Renal cortex interstitium (tissue), 11 donors: Measurements from ENCODE around the gene TIGD7. TPM values are rescaled to one million over a fixed set of nuclear protein-coding genes. Genes with fewer than 3 reads are reported as not detected.
"Not testable (repeated sequence)": the region's sequence is repeated elsewhere in the genome, so short reads cannot be mapped to it uniquely, and the experiment has no call there.

Source experiments
- DNase-seq, 11 donors: peaks; one replicate each; pipeline ENCODE4 v3.0.0-alpha.2; 2013; ENCODE audit warnings: low read depth in 9 of 11, low spot score in 4 of 11; ENCODE audit errors: extremely low read depth in 1 of 11
- polyA plus RNA-seq, 3 donors: library from polyadenylated mRNA; unstranded; fragments of 120-200 nt; gene quantifications; one replicate each; pipeline ENCODE4 v1.2.1, GENCODE V29; 2013; ENCODE audit not compliant: insufficient read length in 3 of 3

Gene TIGD7
- polyA plus RNA-seq, 3 donors = 11.1 to 13.7 (median 13.5) TPM

DNA sequence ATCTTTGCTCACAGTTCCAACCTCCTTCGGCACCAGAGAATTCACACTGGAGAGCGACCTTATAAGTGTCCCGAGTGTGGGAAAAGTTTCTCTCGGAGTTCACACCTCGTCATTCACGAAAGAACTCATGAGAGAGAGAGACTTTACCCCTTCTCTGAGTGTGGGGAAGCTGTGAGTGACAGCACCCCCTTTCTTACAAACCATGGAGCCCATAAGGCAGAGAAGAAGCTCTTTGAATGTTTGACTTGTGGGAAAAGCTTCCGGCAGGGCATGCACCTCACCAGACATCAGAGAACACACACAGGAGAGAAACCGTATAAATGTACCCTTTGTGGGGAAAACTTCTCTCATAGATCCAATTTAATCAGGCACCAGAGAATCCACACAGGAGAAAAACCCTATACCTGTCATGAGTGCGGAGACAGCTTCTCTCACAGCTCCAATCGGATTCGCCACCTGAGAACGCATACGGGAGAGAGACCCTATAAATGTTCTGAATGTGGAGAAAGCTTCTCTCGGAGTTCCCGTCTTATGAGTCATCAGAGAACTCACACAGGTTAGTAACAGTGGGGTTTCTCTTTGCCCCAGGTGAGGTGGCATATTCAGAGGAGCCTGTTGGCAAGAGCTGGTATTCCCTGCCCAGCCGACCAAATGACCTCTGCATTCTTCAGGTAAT lies 15.1 kb downstream of the TIGD7 start:
- DNase-seq = no peak

DNA sequence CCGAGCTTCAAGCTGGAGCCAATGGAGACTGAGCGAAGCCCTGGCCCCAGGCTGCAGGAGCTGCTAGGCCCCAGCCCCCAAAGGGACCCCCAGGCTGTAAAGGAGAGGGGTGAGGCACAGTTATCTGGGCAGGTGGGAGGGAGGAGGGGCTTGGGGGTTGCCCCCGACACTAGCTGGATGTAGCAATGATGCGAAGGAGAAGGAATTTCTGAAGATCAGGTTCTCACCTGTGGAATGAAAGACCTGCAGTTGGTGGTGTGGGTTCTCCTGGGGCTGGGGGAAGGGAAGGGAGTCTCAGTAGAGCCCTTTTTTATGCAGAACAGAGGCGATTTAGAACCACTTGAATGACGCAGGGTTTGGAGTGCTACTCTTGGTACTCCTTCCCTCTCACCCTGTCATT lies 20.1 kb downstream of the TIGD7 start:
- DNase-seq = no peak

DNA sequence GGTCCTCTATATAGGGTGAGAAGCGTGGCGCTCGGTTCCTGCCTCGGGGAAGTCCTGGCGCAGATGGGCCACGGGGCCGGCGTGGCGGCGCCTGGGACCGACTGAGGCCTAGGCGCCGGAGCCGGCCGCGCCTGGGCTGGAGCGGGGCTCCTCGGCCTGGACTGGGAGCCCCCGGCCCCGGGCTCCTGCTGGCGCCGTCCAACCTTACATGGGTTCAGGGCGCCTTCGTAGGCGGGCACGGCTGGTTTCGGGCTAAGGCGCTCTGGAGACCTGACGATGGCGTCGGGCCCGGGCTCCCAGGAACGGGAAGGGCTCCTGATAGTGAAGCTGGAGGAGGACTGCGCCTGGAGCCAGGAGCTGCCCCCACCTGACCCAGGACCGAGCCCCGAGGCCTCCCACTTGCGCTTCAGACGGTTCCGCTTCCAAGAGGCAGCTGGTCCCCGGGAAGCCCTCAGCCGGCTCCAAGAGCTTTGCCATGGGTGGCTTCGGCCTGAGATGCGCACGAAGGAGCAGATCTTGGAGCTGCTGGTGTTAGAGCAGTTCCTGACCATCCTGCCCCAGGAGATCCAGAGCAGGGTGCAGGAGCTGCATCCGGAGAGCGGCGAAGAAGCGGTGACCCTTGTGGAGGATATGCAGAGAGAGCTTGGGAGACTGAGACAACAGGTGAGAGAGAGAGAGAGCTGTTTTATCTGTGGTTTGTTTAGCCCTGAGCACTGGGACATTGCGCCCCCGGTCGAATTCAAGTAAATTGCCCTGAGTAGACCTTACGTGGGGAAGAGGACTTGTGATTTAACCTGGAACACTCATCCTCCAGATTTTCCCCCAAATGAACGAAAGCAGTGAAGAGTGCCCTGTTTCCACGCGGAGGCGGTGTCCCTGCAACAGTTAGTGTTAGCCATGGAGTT lies 21.4 kb downstream of the TIGD7 start:
- no peak for DNase-seq

DNA sequence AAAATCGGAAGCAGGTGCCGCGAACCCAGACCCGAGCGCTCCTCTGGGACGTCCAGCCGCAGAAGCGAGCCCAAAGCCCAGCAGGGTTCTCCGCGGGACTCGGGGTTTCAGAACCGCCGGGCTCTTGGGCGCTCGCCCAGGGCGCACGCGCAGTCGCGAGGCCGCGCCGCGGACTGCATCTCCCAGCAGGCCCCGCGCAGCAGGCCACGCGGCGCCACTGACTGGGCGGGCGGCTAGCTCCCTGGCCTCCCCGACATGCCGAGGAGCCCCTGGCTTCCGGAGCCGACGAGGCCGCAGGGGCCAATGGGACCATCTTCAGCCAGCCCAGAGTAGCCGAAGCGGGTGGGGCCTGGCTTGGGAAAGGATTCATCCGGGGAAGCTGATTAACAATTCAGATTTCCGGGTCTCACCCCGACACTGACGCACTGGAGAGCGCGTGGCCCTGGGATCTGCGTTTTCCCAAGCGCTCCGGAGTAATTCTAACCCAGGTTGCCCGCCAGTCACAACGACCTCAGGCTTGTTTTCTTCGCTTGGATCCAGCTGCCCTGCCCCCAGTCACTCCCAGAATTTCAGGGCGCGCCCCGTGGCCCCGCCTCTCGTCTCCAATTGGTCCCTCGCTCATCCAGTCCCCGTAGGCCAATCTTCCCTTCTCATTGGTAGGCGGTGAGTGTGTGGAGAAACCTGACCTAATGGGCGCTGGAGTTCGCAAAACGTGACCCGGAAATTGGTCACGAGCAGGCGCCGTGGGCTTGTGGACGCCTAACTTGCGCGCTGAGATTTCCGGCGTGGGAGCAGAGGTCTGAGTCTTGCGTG lies 22.3 kb downstream of the TIGD7 start, which contains the start of gene ZNF263:
Gene ZNF263 (plus strand): TSS at position 762 of the 813 bp plus-strand sequence. CDS start 328 bp downstream, outside the sequence.
- DNase-seq = peak; percentile 91 to 98 (median 95)

DNA sequence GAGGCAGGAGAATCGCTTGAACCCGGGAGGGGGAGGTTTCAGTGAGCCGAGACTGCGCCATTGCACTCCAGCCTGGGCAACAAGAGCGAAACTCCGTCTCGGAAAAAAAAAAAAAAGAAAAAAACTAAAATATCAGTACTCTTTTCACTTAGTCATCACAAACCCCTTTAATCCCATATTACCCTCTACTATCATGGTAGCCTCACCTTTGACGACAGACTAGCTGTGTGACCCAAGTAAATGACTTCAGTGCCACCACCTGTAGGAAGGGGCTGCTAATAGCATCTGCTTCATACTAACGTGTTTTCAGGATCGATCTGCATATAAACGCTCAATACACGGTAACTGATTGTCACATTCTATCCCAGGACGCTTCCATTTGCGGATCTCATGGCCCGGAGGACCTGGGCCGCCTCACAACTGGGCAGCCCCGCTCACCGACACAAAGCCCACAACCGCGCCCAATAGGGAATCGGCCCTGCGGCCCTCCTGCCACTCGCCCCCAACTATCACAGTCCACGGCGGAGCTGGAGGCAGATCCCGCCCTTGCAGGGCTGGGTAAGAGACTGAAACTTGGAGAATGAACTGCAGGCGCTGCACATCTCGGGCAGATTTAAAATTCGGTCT lies 23.0 kb downstream of the TIGD7 start:
- DNase-seq = peak in 3 of 11 donors; percentile 13 to 56 (median 52)

DNA sequence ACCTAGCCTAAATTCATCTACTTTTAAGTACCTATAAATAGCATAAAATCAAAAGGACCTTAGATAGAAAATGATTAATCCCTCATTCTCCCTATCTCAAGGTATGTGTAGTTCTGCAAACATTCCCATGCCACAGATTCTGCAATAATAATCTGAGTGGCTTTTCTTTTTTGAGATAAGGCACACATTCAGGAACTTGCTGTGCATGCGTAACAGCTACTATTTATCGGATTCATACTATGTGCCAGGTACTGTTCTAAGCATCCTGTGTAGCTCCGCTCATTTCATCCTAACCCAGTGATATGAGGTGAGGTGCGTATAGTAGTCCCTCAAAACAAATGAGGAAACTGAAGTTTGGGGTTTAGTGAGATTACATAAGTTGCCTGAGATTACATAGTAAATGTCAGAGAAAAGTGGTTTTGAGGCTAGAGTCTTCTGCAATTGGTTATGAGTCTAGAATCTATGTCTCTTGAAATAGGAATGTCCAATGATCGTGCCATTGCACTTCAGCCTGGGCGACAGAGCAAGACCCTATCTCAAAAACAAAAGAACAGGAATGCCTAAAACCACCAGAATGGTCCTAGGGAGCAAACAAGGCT lies 23.9 kb downstream of the TIGD7 start:
- no peak for DNase-seq

DNA sequence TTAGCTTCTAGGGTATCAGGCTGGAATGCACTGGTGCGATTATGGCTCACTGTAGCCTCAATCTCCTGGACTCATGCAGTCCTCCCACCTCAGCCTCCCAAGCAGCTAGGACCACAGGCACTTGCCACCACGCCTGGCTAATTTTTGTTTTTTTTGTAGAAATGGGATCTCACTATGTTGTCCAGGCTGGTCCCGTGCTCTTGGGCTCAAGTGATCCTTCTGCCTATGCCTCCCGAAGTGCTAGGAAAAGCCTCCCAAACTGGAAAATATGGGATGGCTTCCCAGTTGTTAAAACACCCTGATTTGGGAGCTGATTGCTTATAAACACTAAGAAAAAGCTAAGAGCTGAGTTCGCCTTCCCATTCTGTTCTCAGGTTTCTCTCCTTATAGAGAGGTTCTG lies 28.6 kb downstream of the TIGD7 start:
- no peak for DNase-seq

DNA sequence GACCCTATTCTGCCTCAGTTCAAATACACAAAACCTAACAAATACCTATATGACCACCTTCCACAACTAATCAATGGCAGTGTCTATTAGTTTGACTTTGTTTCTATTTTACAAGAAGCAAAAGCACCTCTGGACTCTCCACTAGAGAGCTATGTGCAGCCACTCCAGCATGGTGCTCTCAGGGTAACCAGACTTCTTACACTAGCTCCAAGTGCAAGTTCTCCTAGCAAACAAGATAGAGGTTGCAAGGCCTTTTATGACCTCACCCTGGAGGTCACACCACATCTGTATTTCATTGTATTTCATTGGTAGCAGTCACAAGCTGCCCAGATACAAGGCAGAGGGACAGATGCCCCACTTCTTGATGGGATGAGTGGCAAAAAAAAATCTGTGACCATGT lies 30.3 kb downstream of the TIGD7 start:
- DNase-seq = no peak

DNA sequence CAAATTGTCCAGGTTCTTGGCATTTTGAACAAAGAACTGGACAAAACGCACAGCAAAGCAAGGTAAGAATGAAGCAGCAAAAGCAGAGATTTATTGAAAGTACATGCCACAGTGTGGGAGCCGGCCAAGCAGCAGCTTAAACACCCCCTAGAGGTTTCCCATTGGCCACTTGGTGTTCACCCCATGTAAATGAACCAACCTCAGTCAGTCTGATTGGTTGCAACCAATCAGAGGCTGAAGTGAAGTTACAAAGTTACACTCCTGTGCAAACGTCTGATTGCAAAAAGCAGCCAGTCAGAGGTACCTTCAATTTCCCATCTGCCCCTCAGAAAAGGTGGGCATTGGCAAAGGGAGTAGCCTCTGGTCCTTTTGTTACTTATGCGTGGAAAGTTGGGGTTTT lies 30.7 kb downstream of the TIGD7 start:
- peak in 3 of 11 donors; percentile 20 to 26 (median 25) for DNase-seq

DNA sequence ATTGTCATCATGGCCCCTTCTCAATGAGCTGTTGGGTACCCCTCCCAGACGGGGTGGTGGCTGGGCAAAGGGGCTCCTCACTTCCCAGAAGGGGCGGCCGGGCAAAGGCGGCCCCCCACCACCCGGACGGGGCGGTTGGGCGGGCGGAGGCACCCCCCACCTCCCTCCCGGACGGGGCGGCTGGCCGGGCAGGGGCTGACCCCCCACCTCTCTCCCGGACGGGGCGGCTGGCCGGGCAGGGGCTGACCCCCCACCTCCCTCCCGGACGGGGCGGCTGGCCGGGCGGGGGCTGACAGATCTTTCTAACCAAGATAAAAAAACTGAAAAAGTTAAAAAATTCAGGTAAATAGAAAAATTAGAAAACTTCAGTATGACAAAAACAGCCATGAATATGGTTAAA lies 33.9 kb downstream of the TIGD7 start:
- not testable (repeated sequence) for DNase-seq

DNA sequence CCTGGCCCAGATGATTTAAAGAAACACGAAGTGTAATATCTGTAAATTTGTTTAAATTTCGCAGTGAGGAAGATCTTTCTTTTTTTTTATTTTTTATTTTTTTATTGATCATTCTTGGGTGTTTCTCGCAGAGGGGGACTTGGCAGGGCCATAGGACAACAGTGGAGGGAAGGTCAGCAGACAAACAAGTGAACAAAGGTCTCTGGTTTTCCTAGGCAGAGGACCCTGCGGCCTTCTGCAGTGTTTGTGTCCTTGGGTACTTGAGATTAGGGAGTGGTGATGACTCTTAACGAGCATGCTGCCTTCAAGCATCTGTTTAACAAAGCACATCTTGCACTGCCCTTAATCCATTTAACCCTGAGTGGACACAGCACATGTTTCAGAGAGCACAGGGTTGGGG lies 34.5 kb downstream of the TIGD7 start:
- not testable (repeated sequence) for DNase-seq

DNA sequence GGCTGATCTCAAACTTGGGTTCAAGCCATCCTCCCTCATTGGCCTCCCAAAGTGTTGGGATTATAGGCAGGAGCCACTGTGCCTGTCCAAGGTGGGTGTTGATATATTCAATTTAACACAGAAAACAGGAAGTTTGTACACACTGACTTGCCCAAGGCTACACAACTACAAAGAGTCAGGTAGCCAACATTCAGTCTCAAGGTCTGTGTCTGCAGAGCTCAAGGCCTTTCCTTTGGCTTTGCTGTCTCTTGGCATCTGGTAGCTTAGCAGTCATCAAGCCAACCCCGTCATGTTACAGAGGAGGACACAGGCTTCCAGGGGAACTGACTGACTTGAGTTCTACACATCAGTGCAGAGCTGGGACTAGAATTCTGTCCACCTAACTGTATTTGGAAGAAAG lies 36.9 kb downstream of the TIGD7 start:
- no peak for DNase-seq

DNA sequence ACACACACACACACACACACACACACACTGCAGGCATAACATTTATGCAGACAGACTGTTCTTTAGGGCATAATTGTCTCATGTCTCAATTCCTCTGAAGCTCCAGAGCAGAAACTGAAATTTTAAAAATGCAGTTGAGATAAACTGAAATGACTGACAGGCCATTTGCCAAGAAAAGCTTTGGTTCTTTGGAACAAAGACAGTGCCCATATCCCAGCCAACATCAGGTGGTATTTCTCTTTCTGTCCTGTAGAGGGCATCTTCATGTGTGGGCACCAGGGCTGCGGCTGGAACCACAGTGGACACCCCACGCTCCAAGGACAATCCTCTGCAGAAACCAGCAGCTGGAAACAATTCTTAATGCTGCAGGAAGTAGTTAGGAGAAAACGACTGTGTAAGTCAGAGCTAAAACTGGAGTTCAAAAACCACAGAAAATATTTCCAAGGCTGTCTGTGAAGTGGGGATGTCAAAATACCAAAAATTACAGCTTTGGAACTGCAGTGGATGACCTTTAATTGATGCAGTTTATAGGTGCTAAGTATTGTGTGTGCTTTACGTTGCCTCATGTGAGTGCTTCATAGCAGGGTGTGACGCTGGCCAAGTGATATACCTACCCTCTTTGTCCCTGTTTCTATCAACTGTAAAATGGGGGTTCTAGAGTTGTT lies 38.2 kb downstream of the TIGD7 start:
- peak in 1 of 11 donors; percentile 26 for DNase-seq

DNA sequence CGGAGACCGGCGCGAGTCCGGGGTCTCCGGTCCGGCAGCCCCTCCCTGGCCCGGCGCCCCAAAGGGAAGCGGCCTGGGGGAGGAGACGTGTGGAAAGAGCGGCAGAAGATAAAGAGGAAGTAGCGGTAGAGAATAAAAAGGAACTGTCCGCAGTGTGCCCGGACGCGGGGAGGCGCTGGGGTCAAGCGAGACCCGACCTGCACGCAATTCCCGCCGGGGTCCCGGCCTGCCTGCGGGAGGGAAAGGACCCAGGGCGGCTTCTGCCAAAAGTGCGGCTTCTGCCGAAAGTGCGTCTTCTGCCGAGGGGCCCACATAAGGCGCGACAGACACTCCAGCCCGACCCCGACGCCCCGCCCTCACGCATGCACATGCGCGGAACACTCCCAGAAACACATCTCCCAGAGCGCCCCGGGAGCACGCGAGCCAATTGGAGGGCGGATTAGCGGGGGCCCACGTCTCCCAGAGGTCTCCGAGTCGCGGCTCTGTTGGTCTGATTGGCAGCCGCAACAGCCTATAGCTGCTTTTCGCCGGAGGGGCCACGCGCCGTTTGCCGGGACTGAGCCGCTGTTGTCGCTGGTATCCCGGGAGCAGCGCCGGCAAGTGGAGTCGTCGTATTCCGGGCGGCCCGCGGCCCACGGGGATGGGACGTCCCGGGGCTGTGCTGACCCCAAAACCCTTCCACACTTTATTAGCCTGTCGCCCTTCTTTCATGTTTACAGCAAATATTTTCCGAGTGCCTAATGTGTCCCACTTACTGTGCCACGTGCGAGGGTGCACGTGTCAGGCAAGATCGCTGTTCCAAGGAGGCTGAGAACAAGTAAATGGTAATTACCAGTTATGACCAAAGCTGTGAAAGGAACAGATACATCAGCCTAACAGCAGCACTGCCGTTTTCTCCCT lies 40.8 kb downstream of the TIGD7 start:
- DNase-seq = peak; percentile 85 to 97 (median 96)

DNA sequence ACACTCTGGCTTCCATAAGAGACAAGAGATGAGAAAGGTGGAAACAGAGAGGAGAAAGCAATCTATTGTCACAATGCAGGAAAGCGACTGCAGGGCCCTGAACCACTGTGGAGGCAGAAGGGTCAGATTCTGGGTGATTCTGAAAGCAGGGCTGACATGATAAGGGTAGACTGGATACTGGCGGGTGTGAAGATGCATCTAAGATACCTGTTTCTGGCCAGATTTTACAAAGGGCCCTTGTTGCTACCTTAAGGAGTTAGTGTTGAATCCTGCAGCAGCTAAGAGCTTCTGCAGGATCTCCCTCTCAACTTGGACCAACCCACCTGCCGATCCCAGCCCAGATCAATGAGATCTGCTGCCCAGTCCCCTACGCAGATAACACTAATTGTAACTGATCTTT lies 42.7 kb downstream of the TIGD7 start:
- DNase-seq = no peak

DNA sequence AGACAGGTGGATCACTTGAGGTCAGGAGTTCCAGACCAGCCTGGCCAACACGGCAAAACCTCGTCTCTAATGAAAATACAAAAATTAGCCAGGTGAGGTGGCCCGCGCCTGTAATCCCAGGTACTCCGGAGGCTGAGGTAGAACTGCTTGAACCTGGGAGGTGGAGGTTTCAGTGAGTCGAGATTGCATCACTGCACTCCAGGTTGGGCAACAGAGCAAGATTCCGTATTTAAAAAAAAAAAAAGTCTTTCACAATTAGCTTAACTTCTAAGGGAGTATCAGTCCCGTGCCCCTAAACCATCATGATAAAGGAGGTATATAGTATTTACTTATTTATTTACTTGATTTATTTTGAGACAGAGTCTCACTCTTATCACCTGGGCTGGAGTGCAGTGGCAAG lies 45.4 kb downstream of the TIGD7 start:
- no peak for DNase-seq

DNA sequence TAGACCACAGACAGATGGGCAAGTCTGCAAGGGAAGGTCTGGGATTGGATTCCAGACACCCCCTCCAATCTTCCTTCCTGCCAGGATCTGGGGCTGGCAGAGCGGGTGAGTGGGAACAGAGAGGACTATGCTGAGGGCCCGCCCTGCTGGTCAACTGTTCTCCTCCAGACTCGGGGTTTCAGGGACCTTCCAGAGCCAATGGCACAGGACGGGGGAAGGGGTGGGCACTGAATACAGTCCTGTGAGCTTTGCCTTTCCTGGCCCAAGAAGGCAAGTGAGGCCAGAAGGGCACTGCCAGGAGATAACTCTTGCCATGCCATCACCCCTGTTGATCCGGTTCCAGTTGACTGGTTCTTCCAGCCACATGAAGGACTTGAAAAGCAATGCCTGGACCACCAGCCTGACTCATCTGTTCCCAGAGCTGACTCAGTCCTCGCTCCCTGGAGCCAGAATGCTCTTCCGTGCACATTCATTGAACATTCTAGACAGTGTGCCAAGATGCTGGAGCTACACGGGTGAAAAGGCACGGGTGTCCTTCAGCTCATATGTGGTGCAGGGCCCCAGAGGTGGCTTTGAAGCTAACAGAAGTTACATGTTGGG lies 48.3 kb downstream of the TIGD7 start:
- DNase-seq = no peak
